ENCODE results near the gene HSD17B12. TPM values are rescaled to one million over a fixed set of nuclear protein-coding genes. Genes with fewer than 3 reads are reported as not detected.

HSD17B12 gene
- polyA plus RNA-seq, 3 donors, result 13.3 to 35.5 (median 30.4) TPM

GRCh38 chr11:43646767-43647166 is 33.8 kb upstream of the HSD17B12 start:
- Histone ChIP-seq H3K4me3 (replicated peaks in 1 of 3; ENCODE audit: low read depth in 2 of 3, low read length in 3 of 3) (no peak overlapping the region), H3K27me3 (ENCODE audit: control insufficient read depth in 2 of 2, insufficient read depth in 2 of 2, low read length in 2 of 2) (peaks cover 1 to 3% of the 10 kb centered on the region in 2 donors), H3K9me3 (replicated peaks in 1 of 2; ENCODE audit: control insufficient read depth in 1 of 2, insufficient read depth in 1 of 2, low read length in 2 of 2) (no peaks in the 10 kb centered on the region), H3K4me1 (ENCODE audit: control insufficient read depth in 1 of 2, insufficient read depth in 2 of 2, low read length in 2 of 2) (peaks cover 7 to 16% of the 10 kb centered on the region in 2 donors), H2AFZ (ENCODE audit: insufficient read depth, low read depth, low read length, poor library complexity, severe bottlenecking) (no peak overlapping the region), H3K9ac (ENCODE audit: insufficient read depth, low read length, poor library complexity, severe bottlenecking) (no peak overlapping the region), H3K27ac (ENCODE audit: low read depth in 1 of 2, low read length in 2 of 2) (no peak overlapping the region), H3K4me2 (replicated peaks; ENCODE audit: extremely low read depth, low read length, poor library complexity, severe bottlenecking) (no peak overlapping the region), H4K20me1 (ENCODE audit: insufficient read depth, low read length) (no peaks in the 10 kb centered on the region), H3K36me3 (replicated peaks in 1 of 2; ENCODE audit: control insufficient read depth in 1 of 2, insufficient read depth in 2 of 2, low read length in 2 of 2) (no peaks in the 10 kb centered on the region), H3K79me2 (ENCODE audit: insufficient read depth, low read length) (peaks cover 13% of the 10 kb centered on the region)
- Mint-ChIP-seq H3K4me3 (no peak overlapping the region), H3K36me3 (no peaks in the 10 kb centered on the region), H3K9me3 (peaks cover 0 to 5% (median 0%) of the 10 kb centered on the region in 7 donors), H3K4me1 (peaks cover 13% of the 10 kb centered on the region), H3K27me3 (ENCODE audit: low read depth in 3 of 3) (peaks cover 0 to 9% (median 2%) of the 10 kb centered on the region in 3 donors), H3K27ac (no peak overlapping the region)
- TF ChIP-seq CTCF (IDR thresholded peaks at IDR 0.05), result no peak
- DNase-seq, result no peak
- WGBS (ENCODE audit: insufficient coverage), result no CpG with 5 or more reads among the region's 2 CpGs
- intact Hi-C loops (cut with micrococcal nuclease), result no loop called here

GRCh38 chr11:43648888-43649287 is 31.6 kb upstream of the HSD17B12 start:
- Histone ChIP-seq H3K9me3 (replicated peaks in 1 of 2; ENCODE audit: control insufficient read depth in 1 of 2, insufficient read depth in 1 of 2, low read length in 2 of 2) (no peaks in the 10 kb centered on the region), H2AFZ (ENCODE audit: insufficient read depth, low read depth, low read length, poor library complexity, severe bottlenecking) (no peak overlapping the region), H3K36me3 (replicated peaks in 1 of 2; ENCODE audit: control insufficient read depth in 1 of 2, insufficient read depth in 2 of 2, low read length in 2 of 2) (no peaks in the 10 kb centered on the region), H3K4me1 (ENCODE audit: control insufficient read depth in 1 of 2, insufficient read depth in 2 of 2, low read length in 2 of 2) (peaks cover 7 to 10% of the 10 kb centered on the region in 2 donors), H3K9ac (ENCODE audit: insufficient read depth, low read length, poor library complexity, severe bottlenecking) (no peak overlapping the region), H3K4me3 (replicated peaks in 1 of 3; ENCODE audit: low read depth in 2 of 3, low read length in 3 of 3) (no peak overlapping the region), H3K79me2 (ENCODE audit: insufficient read depth, low read length) (peaks cover 13% of the 10 kb centered on the region), H3K4me2 (replicated peaks; ENCODE audit: extremely low read depth, low read length, poor library complexity, severe bottlenecking) (no peak overlapping the region), H3K27ac (ENCODE audit: low read depth in 1 of 2, low read length in 2 of 2) (no peak overlapping the region), H3K27me3 (ENCODE audit: control insufficient read depth in 2 of 2, insufficient read depth in 2 of 2, low read length in 2 of 2) (no peaks in the 10 kb centered on the region), H4K20me1 (ENCODE audit: insufficient read depth, low read length) (no peaks in the 10 kb centered on the region)
- Mint-ChIP-seq H3K27ac (peak overlapping the region in 1 of 7 donors; percentile 13), H3K36me3 (no peaks in the 10 kb centered on the region), H3K27me3 (ENCODE audit: low read depth in 3 of 3) (peaks cover 0 to 7% (median 0%) of the 10 kb centered on the region in 3 donors), H3K4me1 (peaks cover 10% of the 10 kb centered on the region), H3K9me3 (peaks cover 0 to 9% (median 2%) of the 10 kb centered on the region in 7 donors), H3K4me3 (no peak overlapping the region)
- no peak for TF ChIP-seq CTCF (IDR thresholded peaks at IDR 0.05)
- no peak for DNase-seq
- intact Hi-C loops (cut with micrococcal nuclease), result no loop called here
- WGBS (ENCODE audit: insufficient coverage), result 98% methylated on average over 5 of the region's 7 CpGs
